Activated CD8-positive, alpha-beta T cell treated with anti-CD3 and anti-CD28 coated beads, Interleukin-2, amount 10 ng/mL, durations not matched to agents 7 days and 5 days (primary cell): ENCODE data around the gene EIF5. TPM values are rescaled to one million over a fixed set of nuclear protein-coding genes. Genes with fewer than 3 reads are reported as not detected.

Experiments used
- ATAC-seq: fragments of 150-1000 bp; cut with Tn5 transposase; one replicate; pipeline ENCODE4 v1.10.0; 2021; ENCODE audit warnings: moderate library complexity
- CTCF ChIA-PET: fragments of 350-600 bp; sonication (Branson Sonifier 250); formaldehyde crosslinking; loops from one replicate; lab custom pipeline; 2021; ENCODE audit warnings: antibody characterized with exemption; lab: Charles Lee
- POLR2A ChIA-PET: fragments of 350-600 bp; sonication (Branson Sonifier 250); formaldehyde crosslinking; loops from one replicate; lab custom pipeline; 2021; ENCODE audit warnings: antibody characterized with exemption; lab: Charles Lee
- DNase-seq: peaks from one replicate; pipeline ENCODE4 v3.0.0-alpha.2; 2020
- H3K27ac Mint-ChIP-seq: one replicate; pipeline ENCODE4 v1.8.0; 2021; ENCODE audit warnings: mild to moderate bottlenecking, mixed read lengths
- H3K27me3 Mint-ChIP-seq: one replicate; pipeline ENCODE4 v1.8.0; 2021; ENCODE audit warnings: low read depth, mixed read lengths
- H3K36me3 Mint-ChIP-seq: one replicate; pipeline ENCODE4 v1.8.0; 2021; ENCODE audit warnings: low read depth, mixed read lengths
- H3K4me1 Mint-ChIP-seq: one replicate; pipeline ENCODE4 v1.8.0; 2021; ENCODE audit warnings: low read depth, mixed read lengths
- H3K4me3 Mint-ChIP-seq: one replicate; pipeline ENCODE4 v1.8.0; 2021; ENCODE audit warnings: mild to moderate bottlenecking, mixed read lengths
- H3K9me3 Mint-ChIP-seq: one replicate; pipeline ENCODE4 v1.8.0; 2022; ENCODE audit warnings: mixed read lengths; ENCODE audit not compliant: insufficient read depth
- total RNA-seq, 2 experiments: library from RNA; stranded (reverse); gene quantifications; one replicate each; pipeline ENCODE4 v1.2.3, GENCODE V29; 2021

Gene EIF5
- total RNA-seq, 2 experiments from 2014 or later = 240 to 241 TPM

- Mint-ChIP-seq H3K4me1 (peaks cover 8% of the 10 kb centered on the region), H3K36me3 (no peaks in the 10 kb centered on the region), H3K27ac (no peak overlapping the region), H3K9me3 (no peaks in the 10 kb centered on the region), H3K27me3 (peaks cover 14% of the 10 kb centered on the region), H3K4me3 (no peak overlapping the region)
- ATAC-seq (no peak), DNase-seq (no peak)
- ChIA-PET POLR2A (interaction anchor here (0.6 to 1.0 kb wide), 2 partner anchors 12 to 331 kb away, joined by 3 read pairs; no protein-coding TSS in a partner anchor), CTCF (interaction anchor here (0.5 to 1.6 kb wide), 5 partner anchors 9 to 38 kb away, joined by 3 read pairs; no protein-coding TSS in a partner anchor)
Observed at GRCh38 chr14:103378038-103378854, 44.2 kb downstream of the EIF5 start.

GRCh38 chr14:103380719-103381377 is 46.8 kb downstream of the EIF5 start:
- H3K36me3 Mint-ChIP-seq = peaks cover under 1% of the 10 kb centered on the region
- no peak for DNase-seq
- POLR2A ChIA-PET = no interaction called here
- H3K27ac Mint-ChIP-seq = no peak overlapping the region
- peaks cover 12% of the 10 kb centered on the region for H3K27me3 Mint-ChIP-seq
- CTCF ChIA-PET = interaction anchor here (0.7 to 2.0 kb wide), 3 partner anchors 10 to 119 kb away, joined by 3 to 9 read pairs (median 3); no protein-coding TSS in a partner anchor
- no peak for ATAC-seq
- H3K4me3 Mint-ChIP-seq = no peak overlapping the region
- peaks cover 16% of the 10 kb centered on the region for H3K4me1 Mint-ChIP-seq
- H3K9me3 Mint-ChIP-seq = no peaks in the 10 kb centered on the region

- Mint-ChIP-seq H3K4me3 (no peak overlapping the region), H3K36me3 (peaks cover 6% of the 10 kb centered on the region), H3K27ac (no peak overlapping the region), H3K9me3 (no peaks in the 10 kb centered on the region), H3K27me3 (peaks cover 12% of the 10 kb centered on the region), H3K4me1 (peaks cover 18% of the 10 kb centered on the region)
- no peak for ATAC-seq
- ChIA-PET POLR2A (interaction anchor here (0.6 to 1.3 kb wide), 2 partner anchors 9 to 35 kb away, joined by 3 to 4 read pairs; no protein-coding TSS in a partner anchor), CTCF (interaction anchor here (0.9 to 2.0 kb wide), 2 partner anchors 8 to 9 kb away, joined by 3 to 9 read pairs; no protein-coding TSS in a partner anchor)
- DNase-seq = no peak
Observed at GRCh38 chr14:103382376-103382775, 48.3 kb downstream of the EIF5 start.

- CTCF ChIA-PET = interaction anchor here (0.7 to 1.1 kb wide), 2 partner anchors 10 to 13 kb away, joined by 3 to 5 read pairs; no protein-coding TSS in a partner anchor
- POLR2A ChIA-PET = interaction anchor here (0.7 to 2.4 kb wide), 2 partner anchors 40 to 50 kb away, joined by 3 to 12 read pairs; partner anchors contain the start of gene EIF5
- H3K36me3 Mint-ChIP-seq = peaks cover 14% of the 10 kb centered on the region
Observed at GRCh38 chr14:103384450-103385151, 50.6 kb downstream of the EIF5 start.

GRCh38 chr14:103385152-103385928 is 51.3 kb downstream of the EIF5 start, which contains the start of gene MARK3:
Gene MARK3, plus strand, starts transcription at chr14:103385415. Its CDS starts 615 bp downstream, at chr14:103386030.
- Mint-ChIP-seq H3K27me3 (peaks cover 8% of the 10 kb centered on the region), H3K4me3 (peak within 1 kb of the TSS; percentile 98), H3K27ac (peak within 1 kb of the TSS; percentile 97), H3K9me3 (no peaks in the 10 kb centered on the region), H3K4me1 (peaks cover 35% of the 10 kb centered on the region), H3K36me3 (peaks cover 16% of the 10 kb centered on the region)
- DNase-seq (peak; percentile 97), ATAC-seq (peak; percentile 91)
- POLR2A ChIA-PET = interaction anchor here (0.7 to 2.4 kb wide), 2 partner anchors 41 to 51 kb away, joined by 3 to 12 read pairs; partner anchors contain the start of gene EIF5
- CTCF ChIA-PET = interaction anchor here (0.7 kb wide), 1 partner anchor 13 kb away, joined by 3 read pairs; no protein-coding TSS in a partner anchor

More at GRCh38 chr14:103384450-103385151, 50.6 kb downstream of the EIF5 start:
- ATAC-seq (no peak), DNase-seq (no peak)
- Mint-ChIP-seq H3K4me3 (peak overlapping the region; percentile 92), H3K27me3 (peaks cover 8% of the 10 kb centered on the region), H3K9me3 (no peaks in the 10 kb centered on the region), H3K27ac (peak overlapping the region; percentile 91), H3K4me1 (peaks cover 32% of the 10 kb centered on the region)

DNA sequence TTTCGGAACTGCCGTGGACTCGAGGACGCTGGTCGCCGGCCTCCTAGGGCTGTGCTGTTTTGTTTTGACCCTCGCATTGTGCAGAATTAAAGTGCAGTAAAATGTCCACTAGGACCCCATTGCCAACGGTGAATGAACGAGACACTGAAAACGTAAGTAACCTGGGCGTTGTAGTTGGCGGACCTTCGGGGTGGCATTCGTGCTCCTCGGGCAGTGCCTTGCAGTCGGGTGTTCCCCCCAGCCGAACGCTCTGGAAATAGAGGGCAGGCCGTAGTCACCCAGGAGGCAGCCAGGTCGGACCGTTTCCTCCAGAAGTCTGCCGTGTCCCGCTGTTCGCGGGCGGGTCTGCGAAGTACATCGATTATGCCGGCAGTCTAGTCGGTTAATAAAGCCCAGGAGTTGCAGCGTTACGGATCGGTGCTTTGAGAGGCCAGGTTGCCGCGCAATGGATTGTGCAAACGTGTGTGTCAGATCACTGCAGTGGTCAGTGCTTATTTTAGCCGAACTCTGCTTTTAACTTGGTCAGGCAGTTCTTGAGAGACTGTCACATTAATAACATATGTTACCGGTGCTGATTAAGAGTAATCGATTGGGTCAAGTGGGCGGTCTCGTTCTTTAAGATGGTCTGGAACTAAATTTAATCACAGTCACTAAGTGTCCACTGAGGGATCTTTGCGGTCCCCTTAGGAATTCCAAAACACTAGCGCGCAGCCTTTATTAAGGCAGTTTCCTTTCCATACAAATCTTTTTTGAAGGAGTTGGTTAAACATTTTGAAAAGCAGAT is 52.1 kb downstream of the EIF5 start:
- Mint-ChIP-seq H3K9me3 (no peaks in the 10 kb centered on the region), H3K4me1 (peaks cover 41% of the 10 kb centered on the region), H3K27ac (peak overlapping the region; percentile 97), H3K36me3 (peaks cover 16% of the 10 kb centered on the region), H3K27me3 (peaks cover 4% of the 10 kb centered on the region), H3K4me3 (peak overlapping the region; percentile 98)
- DNase-seq (peak; percentile 55), ATAC-seq (no peak)
- POLR2A ChIA-PET = interaction anchor here (0.6 to 2.4 kb wide), 3 partner anchors 50 to 88 kb away, joined by 3 to 12 read pairs (median 3); partner anchors contain the start of gene EIF5
- CTCF ChIA-PET = interaction anchor here (1.0 kb wide), 1 partner anchor 14 kb away, joined by 3 read pairs; no protein-coding TSS in a partner anchor

DNA sequence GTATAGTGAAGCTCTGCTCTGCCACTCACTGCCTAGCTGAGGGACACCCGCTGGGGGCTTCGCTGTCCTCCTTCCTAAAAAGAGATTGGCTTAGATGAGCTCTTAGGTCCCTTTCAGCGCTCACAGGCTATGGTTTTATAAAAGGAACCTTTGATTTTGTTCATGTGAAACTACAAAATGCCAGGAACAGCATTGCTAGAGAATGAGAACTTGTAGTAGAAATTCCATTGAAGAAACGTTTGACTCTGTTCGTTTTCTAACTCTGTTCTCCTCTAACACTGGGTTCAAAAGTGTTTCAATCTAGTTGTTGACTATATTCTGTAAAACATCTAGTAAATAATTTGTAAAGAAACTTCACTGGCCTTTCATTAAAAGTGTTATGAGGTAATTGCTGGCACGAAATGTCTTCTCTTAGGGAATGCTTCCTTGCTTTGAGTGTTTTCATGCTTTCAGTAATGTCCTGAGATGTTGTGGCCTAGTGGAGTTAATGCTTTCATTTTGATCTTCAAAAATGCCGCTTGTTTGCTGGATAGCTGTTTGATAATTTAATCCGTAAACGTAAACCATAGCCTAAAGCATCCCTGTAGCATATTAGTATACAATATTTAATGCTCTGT is 52.8 kb downstream of the EIF5 start:
- Mint-ChIP-seq H3K27me3 (peaks cover 4% of the 10 kb centered on the region), H3K4me3 (peak overlapping the region; percentile 98), H3K36me3 (peaks cover 16% of the 10 kb centered on the region), H3K4me1 (peaks cover 41% of the 10 kb centered on the region), H3K9me3 (no peaks in the 10 kb centered on the region), H3K27ac (peak overlapping the region; percentile 97)
- CTCF ChIA-PET = interaction anchor here (1.0 kb wide), 1 partner anchor 13 kb away, joined by 3 read pairs; no protein-coding TSS in a partner anchor
- DNase-seq (no peak), ATAC-seq (no peak)
- POLR2A ChIA-PET = interaction anchor here (0.6 to 1.2 kb wide), 3 partner anchors 51 to 87 kb away, joined by 3 read pairs; partner anchors contain the start of gene EIF5

- ChIA-PET POLR2A (no interaction called here), CTCF (interaction anchor here (0.9 kb wide), 1 partner anchor 8 kb away, joined by 4 read pairs; no protein-coding TSS in a partner anchor)
- H3K36me3 Mint-ChIP-seq = peaks cover 16% of the 10 kb centered on the region
- no peak for ATAC-seq
- H3K9me3 Mint-ChIP-seq = no peaks in the 10 kb centered on the region
- H3K27me3 Mint-ChIP-seq = no peaks in the 10 kb centered on the region
- H3K27ac Mint-ChIP-seq = peak overlapping the region; percentile 68
- H3K4me3 Mint-ChIP-seq = peak overlapping the region; percentile 26
- peaks cover 39% of the 10 kb centered on the region for H3K4me1 Mint-ChIP-seq
- DNase-seq = no peak
Observed at GRCh38 chr14:103388664-103389063, 54.6 kb downstream of the EIF5 start.

GRCh38 chr14:103390605-103391004 is 56.6 kb downstream of the EIF5 start:
- H3K27ac Mint-ChIP-seq = no peak overlapping the region

More at GRCh38 chr14:103390605-103391004, 56.6 kb downstream of the EIF5 start:
- DNase-seq = no peak
- ATAC-seq = no peak
- H3K36me3 Mint-ChIP-seq = peaks cover 16% of the 10 kb centered on the region
- H3K27me3 Mint-ChIP-seq = no peaks in the 10 kb centered on the region
- CTCF ChIA-PET = interaction anchor here (0.7 to 5.3 kb wide), 21 partner anchors 8 to 357 kb away, joined by 3 to 55 read pairs (median 4); partner anchors contain the start of gene EIF5
- no peaks in the 10 kb centered on the region for H3K9me3 Mint-ChIP-seq
- peaks cover 49% of the 10 kb centered on the region for H3K4me1 Mint-ChIP-seq
- POLR2A ChIA-PET = interaction anchor here (0.6 to 2.1 kb wide), 3 partner anchors 11 to 56 kb away, joined by 3 to 11 read pairs (median 4); partner anchors contain the start of gene EIF5
- H3K4me3 Mint-ChIP-seq = no peak overlapping the region
